Neuronal stem cell (in vitro differentiated cells): ENCODE results near the gene RANBP10.

ENCODE experiments used
- DNase-seq: peaks from one replicate; pipeline ENCODE4 v3.0.0-alpha.2; 2013; ENCODE audit warnings: low spot score
- H2AFZ ChIP-seq: one replicate; pipeline ENCODE4 v1.6.1; 2013; ENCODE audit warnings: mild to moderate bottlenecking, low read length, inconsistent platforms
- H2AK5ac ChIP-seq: 2 replicates; pipeline ENCODE4 v1.6.1; 2013; ENCODE audit warnings: low read depth, mild to moderate bottlenecking, inconsistent platforms, low read length, moderate library complexity, mixed read lengths
- H2BK120ac ChIP-seq: 2 replicates; pipeline ENCODE4 v1.6.1; 2013; ENCODE audit warnings: low read depth, mild to moderate bottlenecking, inconsistent platforms, low read length, moderate library complexity, mixed read lengths
- H2BK12ac ChIP-seq: one replicate; pipeline ENCODE4 v1.6.1; 2013; ENCODE audit warnings: low read length, inconsistent platforms
- H2BK15ac ChIP-seq: 2 replicates; pipeline ENCODE4 v1.6.1; 2013; ENCODE audit warnings: mild to moderate bottlenecking, low read length, inconsistent platforms, mixed read lengths
- H2BK5ac ChIP-seq: one replicate; pipeline ENCODE4 v1.6.1; 2013; ENCODE audit warnings: inconsistent platforms, mild to moderate bottlenecking, low read length, moderate library complexity
- H3K14ac ChIP-seq: one replicate; pipeline ENCODE4 v1.6.1; 2013; ENCODE audit warnings: low read length, inconsistent platforms
- H3K18ac ChIP-seq: 2 replicates; pipeline ENCODE4 v1.6.1; 2013; ENCODE audit warnings: low read length, inconsistent platforms
- H3K23ac ChIP-seq: 2 replicates; pipeline ENCODE4 v1.6.1; 2013; ENCODE audit warnings: low read depth, mild to moderate bottlenecking, mixed read lengths, low read length, inconsistent platforms; ENCODE audit not compliant: poor library complexity
- H3K27ac ChIP-seq: replicated peaks from 3 replicates; pipeline ENCODE4 v1.5.1; 2013; ENCODE audit warnings: low read length, inconsistent platforms
- H3K27me3 ChIP-seq, 3 experiments: 2 replicates each; pipeline ENCODE4 v1.6.1; 2013; ENCODE audit warnings: low read length in 3 of 3, mild to moderate bottlenecking in 2 of 3, inconsistent platforms in 1 of 3, low read depth in 1 of 3, mixed read lengths in 1 of 3, moderate library complexity in 1 of 3; ENCODE audit not compliant: control insufficient read depth in 3 of 3, insufficient read depth in 3 of 3
- H3K36me3 ChIP-seq, 2 donors: replicated peaks in 1 of 2; 2 replicates each; pipeline ENCODE4 v1.6.1; 2013; ENCODE audit warnings: low read length in 2 of 2; ENCODE audit not compliant: control insufficient read depth in 2 of 2, insufficient read depth in 2 of 2
- H3K4ac ChIP-seq: 2 replicates; pipeline ENCODE4 v1.6.1; 2013; ENCODE audit warnings: inconsistent platforms, mild to moderate bottlenecking, low read length, moderate library complexity
- H3K4me1 ChIP-seq, 2 donors: 1 replicate in 1 of 2; 2 replicates in 1 of 2; pipeline ENCODE4 v1.6.1; 2013; ENCODE audit warnings: low read length in 2 of 2, low read depth in 1 of 2; ENCODE audit not compliant: control insufficient read depth in 2 of 2, insufficient read depth in 1 of 2
- H3K4me2 ChIP-seq: one replicate; pipeline ENCODE4 v1.6.1; 2013; ENCODE audit warnings: mild to moderate bottlenecking, low read length, inconsistent platforms; ENCODE audit not compliant: insufficient read depth, poor library complexity, severe bottlenecking
- H3K4me3 ChIP-seq, 2 donors: 2 replicates each; pipeline ENCODE4 v1.5.1; 2013; ENCODE audit warnings: low read length in 2 of 2, mild to moderate bottlenecking in 2 of 2, inconsistent platforms in 1 of 2, moderate library complexity in 1 of 2
- H3K79me1 ChIP-seq: one replicate; pipeline ENCODE4 v1.6.1; 2013; ENCODE audit warnings: low read depth, mild to moderate bottlenecking, inconsistent platforms, low read length, moderate library complexity
- H3K9ac ChIP-seq: one replicate; pipeline ENCODE4 v1.6.1; 2013; ENCODE audit warnings: mild to moderate bottlenecking, low read depth, low read length, inconsistent platforms; ENCODE audit not compliant: poor library complexity
- H3K9me3 ChIP-seq, 2 donors: replicated peaks in 1 of 2; 2 replicates each; pipeline versions ENCODE3 to v1.6.1; 2013; ENCODE audit warnings: low read length in 2 of 2, mild to moderate bottlenecking in 2 of 2, inconsistent platforms in 1 of 2, low read depth in 1 of 2, mixed read lengths in 1 of 2, moderate library complexity in 1 of 2; ENCODE audit not compliant: control insufficient read depth in 2 of 2, insufficient read depth in 1 of 2
- H4K8ac ChIP-seq: one replicate; pipeline ENCODE4 v1.6.1; 2013; ENCODE audit warnings: low read depth, mild to moderate bottlenecking, inconsistent platforms, low read length, moderate library complexity
- H4K91ac ChIP-seq: one replicate; pipeline ENCODE4 v1.6.1; 2013; ENCODE audit warnings: low read length, low read depth, mild to moderate bottlenecking, inconsistent platforms; ENCODE audit not compliant: poor library complexity
- WGBS, 2 donors: extraction: QIAGEN DNeasy Blood & Tissue Kit; methylation state at CpG; one replicate each; pipeline ENCODE4 v1.1.7; 2013; ENCODE audit warnings: missing lambda C conversion rate in 2 of 2, mixed read lengths in 1 of 2; ENCODE audit not compliant: insufficient read length in 2 of 2, insufficient replicate concordance in 1 of 2; ENCODE audit errors: extremely low coverage in 2 of 2; 5-methylcytosine and 5-hydroxymethylcytosine counted together

Gene RANBP10

DNA sequence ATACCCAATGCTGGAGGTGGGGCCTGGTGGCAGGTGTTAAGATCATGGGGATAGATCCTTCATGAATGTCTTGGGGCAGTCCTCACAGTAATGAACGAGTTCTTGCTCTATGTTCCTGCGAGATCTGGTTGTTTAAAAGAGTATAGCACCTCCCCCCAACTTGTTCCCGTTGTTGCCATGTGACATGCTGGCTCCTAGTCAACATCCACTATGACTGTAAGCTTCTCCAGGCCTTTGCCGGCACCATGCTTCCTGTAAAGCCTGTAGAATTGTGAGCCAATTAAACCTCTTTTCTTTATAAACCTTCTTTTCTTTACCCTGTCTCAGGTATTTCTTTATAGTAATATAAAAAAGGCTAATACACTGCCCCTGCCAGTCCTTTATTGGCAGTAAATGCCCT is 33.3 kb downstream of the RANBP10 start:
- no peak overlapping the region for H3K18ac ChIP-seq
- H3K36me3 ChIP-seq: peaks cover 2 to 26% of the 10 kb centered on the region in 2 donors
- H2AK5ac ChIP-seq: no peak overlapping the region
- H2BK15ac ChIP-seq: no peak overlapping the region
- no peak overlapping the region for H3K14ac ChIP-seq
- no peak overlapping the region for H4K91ac ChIP-seq
- H3K4me2 ChIP-seq: no peak overlapping the region
- no peak overlapping the region for H2BK5ac ChIP-seq
- no peak overlapping the region for H3K9ac ChIP-seq
- no peaks in the 10 kb centered on the region for H3K79me1 ChIP-seq
- no peak overlapping the region for H2BK12ac ChIP-seq
- H4K8ac ChIP-seq: no peak overlapping the region
- H3K27me3 ChIP-seq: no peaks in the 10 kb centered on the region
- no peaks in the 10 kb centered on the region for H3K9me3 ChIP-seq
- H3K4me1 ChIP-seq: no peaks in the 10 kb centered on the region
- no CpG with 5 or more reads among the region's 4 CpGs for WGBS, 2 donors
- no peak overlapping the region for H3K4me3 ChIP-seq
- H3K23ac ChIP-seq: no peak overlapping the region
- no peak overlapping the region for H2BK120ac ChIP-seq
- H3K4ac ChIP-seq: no peak overlapping the region
- H2AFZ ChIP-seq: no peak overlapping the region
- no peak for DNase-seq
- no peak overlapping the region for H3K27ac ChIP-seq

DNA sequence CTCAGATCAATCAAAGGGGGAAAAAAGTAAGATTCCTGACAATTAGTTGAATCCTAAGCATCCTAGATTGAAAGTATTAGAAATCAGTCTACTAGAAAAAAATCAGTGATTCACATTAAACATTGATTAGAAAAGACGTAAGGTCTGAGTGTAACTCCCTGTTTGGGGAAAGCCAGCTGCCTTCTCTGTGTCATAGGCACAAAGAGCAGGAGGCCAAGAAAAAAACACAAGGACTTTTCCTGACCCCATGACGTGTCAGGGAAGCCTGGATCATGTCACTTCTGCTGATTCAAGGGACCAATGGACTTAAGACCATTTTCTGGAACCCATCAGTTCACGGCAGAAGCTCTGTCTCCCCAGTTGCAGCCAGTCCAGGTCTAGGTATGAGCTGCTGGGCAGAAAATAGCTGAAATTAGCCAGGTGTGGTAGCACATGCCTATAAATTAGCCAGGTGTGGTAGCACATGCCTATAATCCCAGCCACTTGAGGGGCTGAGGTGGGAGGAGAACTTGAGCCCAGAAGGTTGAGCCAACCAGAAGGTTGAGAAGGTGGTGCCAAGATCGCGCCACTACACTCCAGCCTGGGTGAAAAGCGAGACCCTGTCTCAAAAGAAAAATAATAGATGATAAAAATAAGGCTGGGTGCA is 35.9 kb downstream of the RANBP10 start:
- Histone ChIP-seq H3K9ac (no peak overlapping the region), H3K4me3 (no peak overlapping the region), H3K14ac (no peak overlapping the region), H4K91ac (no peak overlapping the region), H4K8ac (no peak overlapping the region), H2AK5ac (no peak overlapping the region), H3K23ac (no peak overlapping the region), H3K18ac (no peak overlapping the region), H2BK15ac (no peak overlapping the region), H3K4me2 (no peak overlapping the region), H2BK120ac (no peak overlapping the region), H2AFZ (no peak overlapping the region), H2BK12ac (no peak overlapping the region), H2BK5ac (no peak overlapping the region), H3K79me1 (no peaks in the 10 kb centered on the region), H3K27ac (no peak overlapping the region), H3K27me3 (no peaks in the 10 kb centered on the region), H3K4me1 (peaks cover 0 to 7% of the 10 kb centered on the region in 2 donors), H3K4ac (no peak overlapping the region), H3K9me3 (no peaks in the 10 kb centered on the region), H3K36me3 (peaks cover 5 to 33% of the 10 kb centered on the region in 2 donors)
- WGBS, 2 donors: no CpG with 5 or more reads among the region's 6 CpGs
- DNase-seq: no peak

- Histone ChIP-seq H3K9ac (no peak overlapping the region), H2BK15ac (no peak overlapping the region), H3K18ac (no peak overlapping the region), H3K4ac (no peak overlapping the region), H3K27me3 (no peaks in the 10 kb centered on the region), H2AK5ac (no peak overlapping the region), H3K4me3 (no peak overlapping the region), H3K23ac (no peak overlapping the region), H4K91ac (no peak overlapping the region), H4K8ac (no peak overlapping the region), H3K4me2 (no peak overlapping the region), H3K27ac (no peak overlapping the region), H3K4me1 (peaks cover 0 to 7% of the 10 kb centered on the region in 2 donors), H2BK120ac (no peak overlapping the region), H3K36me3 (peaks cover 5 to 41% of the 10 kb centered on the region in 2 donors), H2AFZ (no peak overlapping the region), H2BK5ac (no peak overlapping the region), H3K79me1 (peaks cover 2% of the 10 kb centered on the region), H3K9me3 (no peaks in the 10 kb centered on the region), H3K14ac (no peak overlapping the region), H2BK12ac (no peak overlapping the region)
- WGBS, 2 donors: no CpG with 5 or more reads among the region's 7 CpGs
- no peak for DNase-seq
Observed at GRCh38 chr16:67767953-67768352, 38.4 kb downstream of the RANBP10 start.

GRCh38 chr16:67766291-67766690 is 40.1 kb downstream of the RANBP10 start:
- Histone ChIP-seq H3K79me1 (peaks cover 4% of the 10 kb centered on the region), H3K23ac (no peak overlapping the region), H3K4me1 (peaks cover 0 to 7% of the 10 kb centered on the region in 2 donors), H3K27me3 (no peaks in the 10 kb centered on the region), H3K4me2 (no peak overlapping the region), H2AFZ (no peak overlapping the region), H3K14ac (no peak overlapping the region), H3K4ac (no peak overlapping the region), H2AK5ac (no peak overlapping the region), H3K36me3 (peaks cover 5 to 40% of the 10 kb centered on the region in 2 donors), H3K18ac (no peak overlapping the region), H2BK120ac (no peak overlapping the region), H2BK15ac (no peak overlapping the region), H2BK5ac (no peak overlapping the region), H4K8ac (no peak overlapping the region), H3K9me3 (no peaks in the 10 kb centered on the region), H2BK12ac (no peak overlapping the region), H3K9ac (no peak overlapping the region), H3K4me3 (no peak overlapping the region), H4K91ac (no peak overlapping the region), H3K27ac (no peak overlapping the region)
- no peak for DNase-seq
- WGBS, 2 donors: no CpG with 5 or more reads among the region's 4 CpGs
